HepG2 (cell line): ENCODE results near the gene SRSF7. TPM values are rescaled to one million over a fixed set of nuclear protein-coding genes. Genes with fewer than 3 reads are reported as not detected.

Experiments
- ATAC-seq: fragments of 200-7000 bp; cut with Tn5 transposase; 3 replicates; pipeline ENCODE4 v1.9.1; 2020; ENCODE audit warnings: mild to moderate bottlenecking, moderate library complexity
- BruUV-seq: library from RNA; stranded (reverse); fragments of 400-500 nt; replicated peaks from 2 replicates; lab custom pipeline; 2021; lab: Mats Ljungman, UMichigan
- CTCF ChIA-PET: fragments of 300-600 bp; formaldehyde crosslinking; extraction: SDS; loops from one replicate; lab custom pipeline; 2021; ENCODE audit warnings: low total read pairs, inconsistent platforms, low intra/inter-chr PET ratio; lab: Yijun Ruan, JAX
- POLR2A ChIA-PET: fragments of 350-600 bp; sonication (Branson Sonifier 250); formaldehyde crosslinking; loops from one replicate; lab custom pipeline; 2020; ENCODE audit warnings: antibody characterized with exemption, inconsistent platforms; lab: Yijun Ruan, JAX
- DNase-seq: peaks from one replicate; pipeline ENCODE4 v3.0.0-alpha.2; 2015; ENCODE audit warnings: low spot score
- FAIRE-seq: peaks from 3 replicates; lab custom pipeline; 2011; peaks lifted over from hg19 to GRCh38; lab: Jason Lieb, UNC
- H2AFZ ChIP-seq: one replicate; pipeline ENCODE4 v1.6.1; 2011; ENCODE audit warnings: low read length, inconsistent platforms
- H3K27ac ChIP-seq: fragments of 300-600 bp; 3 replicates; pipeline ENCODE4 v1.8.0; 2011; ENCODE audit warnings: mixed run types, mild to moderate bottlenecking, mixed read lengths, low read length, inconsistent platforms; ENCODE audit not compliant: insufficient read depth; ENCODE audit errors: extremely low read length
- H3K27me3 ChIP-seq, 2 experiments: fragments of 200-600 bp in 1 of 2; 2 replicates in 1 of 2; 3 replicates in 1 of 2; pipeline versions ENCODE4 v1.6.0 to v1.8.0; 2011; ENCODE audit warnings: low read length in 2 of 2, mild to moderate bottlenecking in 2 of 2, moderate library complexity in 2 of 2, inconsistent platforms in 1 of 2; ENCODE audit not compliant: insufficient read depth in 2 of 2, control insufficient read depth in 1 of 2
- H3K36me3 ChIP-seq, 2 experiments: fragments of 200-600 bp in 1 of 2; replicated peaks in 1 of 2; 2 replicates in 1 of 2; 3 replicates in 1 of 2; pipeline versions ENCODE4 v1.5.1 to v1.8.0; 2011; ENCODE audit warnings: low read length in 2 of 2, inconsistent platforms in 1 of 2; ENCODE audit not compliant: insufficient read depth in 2 of 2, control insufficient read depth in 1 of 2
- H3K4me1 ChIP-seq: 2 replicates; pipeline ENCODE4 v1.5.1; 2012; ENCODE audit warnings: low read length, inconsistent platforms; ENCODE audit not compliant: insufficient read depth
- H3K4me2 ChIP-seq: 2 replicates; pipeline ENCODE4 v1.6.0; 2011; ENCODE audit warnings: low read depth, low read length, inconsistent platforms
- H3K4me3 ChIP-seq, 3 experiments: fragments of 200-600 bp in 1 of 3; sonication (generic), shearing (Covaris generic) in 1 of 3; replicated peaks in 1 of 3; 2 replicates each; pipeline ENCODE4 v1.5.1; 2011 to 2016; ENCODE audit warnings: low read length in 3 of 3, inconsistent platforms in 2 of 3, low read depth in 2 of 3, mild to moderate bottlenecking in 2 of 3, control low read depth in 1 of 3, mixed read lengths in 1 of 3; ENCODE audit not compliant: insufficient read depth in 1 of 3
- H3K79me2 ChIP-seq: one replicate; pipeline ENCODE4 v1.6.1; 2011; ENCODE audit warnings: low read length, inconsistent platforms; ENCODE audit not compliant: insufficient read depth
- H3K9ac ChIP-seq: 2 replicates; pipeline ENCODE4 v1.6.0; 2011; ENCODE audit warnings: mild to moderate bottlenecking, low read depth, low read length, inconsistent platforms; ENCODE audit not compliant: insufficient read depth
- H3K9me3 ChIP-seq: 2 replicates; pipeline ENCODE4 v1.5.1; 2012; ENCODE audit warnings: mild to moderate bottlenecking, low read length
- H4K20me1 ChIP-seq: 2 replicates; pipeline ENCODE4 v1.6.0; 2011; ENCODE audit warnings: inconsistent platforms, mild to moderate bottlenecking, low read length, moderate library complexity; ENCODE audit not compliant: insufficient read depth
- CHD2 ChIP-seq: IDR thresholded peaks from 2 replicates; pipeline ENCODE4 v1.6.1; 2011; ENCODE audit warnings: low read depth, low read length, improper control_type of control experiment
- MLXIP ChIP-seq: sonication (generic); formaldehyde crosslinking; IDR thresholded peaks from 2 replicates; pipeline ENCODE4 v1.9.0; 2021; ENCODE audit warnings: missing genetic modification reagents, borderline replicate concordance
- NFYC ChIP-seq: IDR thresholded peaks from 2 replicates; pipeline ENCODE4 v1.6.1; 2016; ENCODE audit warnings: missing genetic modification reagents, missing compliant biosample characterization
- PREB ChIP-seq: sonication (generic); formaldehyde crosslinking; IDR thresholded peaks from 2 replicates; pipeline ENCODE4 v1.4.0; 2020; ENCODE audit warnings: missing genetic modification reagents
- SKIL ChIP-seq: sonication (generic); formaldehyde crosslinking; IDR thresholded peaks from 2 replicates; pipeline ENCODE4 v1.8.0; 2022; ENCODE audit warnings: missing genetic modification reagents, mild to moderate bottlenecking, moderate library complexity, borderline replicate concordance
- ZBTB42 ChIP-seq: sonication (generic); formaldehyde crosslinking; IDR thresholded peaks from 2 replicates; pipeline ENCODE4 v1.5.0; 2020; ENCODE audit warnings: mild to moderate bottlenecking, missing genetic modification reagents
- ZNF510 ChIP-seq: sonication (generic); formaldehyde crosslinking; IDR thresholded peaks from 2 replicates; pipeline ENCODE4 v1.4.0; 2020; ENCODE audit warnings: low read depth, mild to moderate bottlenecking, missing genetic modification reagents
- ZNF788 ChIP-seq: sonication (generic); formaldehyde crosslinking; IDR thresholded peaks from 2 replicates; pipeline ENCODE4 v1.5.0; 2020; ENCODE audit warnings: mild to moderate bottlenecking, missing genetic modification reagents, borderline replicate concordance
- ZNF792 ChIP-seq: IDR thresholded peaks from 2 replicates; pipeline ENCODE4 v1.6.1; 2016
- WGBS: methylation state at CpG from one replicate; pipeline ENCODE4 v1.1.6; 2017; ENCODE audit warnings: low lambda C conversion rate; 5-methylcytosine and 5-hydroxymethylcytosine counted together
- in situ Hi-C: cut with HindIII; loops from 2 replicates; pipeline ENCODE4 v1.10.0; 2017; ENCODE audit warnings: low pct_unique_long_range_greater_than_20kb; ENCODE audit not compliant: extremely low pct_ligation_motif_present
- intact Hi-C: fragments of 100-400 bp; cut with micrococcal nuclease; formaldehyde crosslinking; loops from one replicate; pipeline ENCODE4 v1.10.0; 2022; ENCODE audit not compliant: unreplicated experiment
- polyA plus RNA-seq, 8 experiments: library from polyadenylated mRNA; depleted of rRNA in 3 of 8; stranded (reverse) in 7 of 8; unstranded in 1 of 8; fragments of >200 nt; fragmentation: Illumina TruSeq in 4 of 8; extraction: Trizol in 4 of 8; gene quantifications; 2 replicates each; pipeline versions ENCODE4 v1.2.1 to v1.2.3, GENCODE V29; 2011 to 2016; ENCODE audit warnings: low read depth in 4 of 8, missing spikeins in 1 of 8, mixed read lengths in 1 of 8; ENCODE audit not compliant: insufficient read depth in 1 of 8
- total RNA-seq, 5 experiments: library from RNA; depleted of rRNA; stranded (reverse); fragments of >200 nt; fragmentation: Illumina TruSeq; extraction: Trizol; gene quantifications; 2 replicates each; pipeline ENCODE4 v1.2.3, GENCODE V29; 2016; ENCODE audit warnings: low read depth in 1 of 5

SRSF7 gene
- total and polyA plus RNA-seq, 2 of the 13 experiments (the other 11 are each of a cell fraction or from before 2014, with no cell fraction given) = 172 to 275 TPM

GRCh38 chr2:38788306-38788705 is 37.1 kb upstream of the SRSF7 start:
- H3K4me3 ChIP-seq = no peak overlapping the region
- POLR2A ChIA-PET = no interaction called here
- no peaks in the 10 kb centered on the region for H3K36me3 ChIP-seq
- BruUV-seq = no TSS peak
- 69% methylated on average over 6 of the region's 6 CpGs for WGBS
- TF ChIP-seq ZNF788 (CRISPR knock-in tag) = no peak
- peaks cover 43% of the 10 kb centered on the region for H3K4me1 ChIP-seq
- no peak overlapping the region for H3K27ac ChIP-seq
- DNase-seq (no peak), FAIRE-seq (no peak), ATAC-seq (no peak)
- no peak overlapping the region for H2AFZ ChIP-seq
- no peak overlapping the region for H3K4me2 ChIP-seq
- no peaks in the 10 kb centered on the region for H3K79me2 ChIP-seq
- in situ Hi-C loops = no loop called here
- no peaks in the 10 kb centered on the region for H3K27me3 ChIP-seq
- H3K9me3 ChIP-seq = no peaks in the 10 kb centered on the region
- intact Hi-C loops = no loop called here
- CTCF ChIA-PET = no interaction called here
- H4K20me1 ChIP-seq = no peaks in the 10 kb centered on the region
- H3K9ac ChIP-seq = no peak overlapping the region

GRCh38 chr2:38783586-38783985 is 32.4 kb upstream of the SRSF7 start:
- Histone ChIP-seq H3K79me2 (peaks cover 5% of the 10 kb centered on the region), H3K27me3 (no peaks in the 10 kb centered on the region; a peak in 1 of 5 replicates), H3K9ac (no peak overlapping the region), H3K4me2 (no peak overlapping the region), H3K27ac (peak overlapping the region; percentile 38), H2AFZ (no peak overlapping the region), H4K20me1 (no peaks in the 10 kb centered on the region), H3K36me3 (peaks cover 8 to 12% of the 10 kb centered on the region in 2 experiments; a peak in 4 of 5 replicates), H3K4me3 (no peak overlapping the region), H3K4me1 (peaks cover 32% of the 10 kb centered on the region), H3K9me3 (no peaks in the 10 kb centered on the region)
- FAIRE-seq (no peak), ATAC-seq (peak; percentile 20), DNase-seq (no peak)
- in situ Hi-C loops (no loop called here), intact Hi-C loops (no loop called here)
- CTCF ChIA-PET = no interaction called here
- no TSS peak for BruUV-seq
- POLR2A ChIA-PET = no interaction called here
- no peak for TF ChIP-seq MLXIP (CRISPR knock-in tag)
- TF ChIP-seq SKIL (CRISPR knock-in tag) = no peak
- no peak for TF ChIP-seq ZBTB42
- no peak for TF ChIP-seq CHD2
- TF ChIP-seq ZNF510 (CRISPR knock-in tag) = no peak
- TF ChIP-seq PREB (CRISPR knock-in tag) = no peak
- no peak for TF ChIP-seq NFYC (CRISPR knock-in tag)
- no peak for TF ChIP-seq ZNF792 (CRISPR knock-in tag)
